Anterior cingulate cortex (tissue), 58 donors: Measurements from ENCODE around the gene COL18A1.

ENCODE experiments used
- DNase-seq, 58 donors: peaks; one replicate each; lab custom pipeline; 2025; lab: John Stamatoyannopoulos, UW

The COL18A1 gene

GRCh38 chr21:45421846-45422775 lies 17.1 kb downstream of the COL18A1 start:
- no peak for DNase-seq

GRCh38 chr21:45423201-45423955 lies 18.4 kb downstream of the COL18A1 start:
- no peak for DNase-seq

GRCh38 chr21:45423968-45424853 lies 19.2 kb downstream of the COL18A1 start:
- no peak for DNase-seq

- DNase-seq: no peak
Observed at GRCh38 chr21:45424854-45425795, 20.2 kb downstream of the COL18A1 start.

GRCh38 chr21:45427331-45428271 lies 22.6 kb downstream of the COL18A1 start:
- DNase-seq: no peak

- DNase-seq: no peak
Observed at GRCh38 chr21:45428534-45428933, 23.6 kb downstream of the COL18A1 start.

GRCh38 chr21:45429221-45430175 lies 24.5 kb downstream of the COL18A1 start:
- DNase-seq: no peak

- no peak for DNase-seq
Observed at GRCh38 chr21:45430521-45431501, 25.8 kb downstream of the COL18A1 start.

- DNase-seq: no peak
Observed at GRCh38 chr21:45431781-45432572, 27.0 kb downstream of the COL18A1 start.

GRCh38 chr21:45432575-45433255 lies 27.8 kb downstream of the COL18A1 start:
- no peak for DNase-seq

GRCh38 chr21:45433301-45433700 lies 28.3 kb downstream of the COL18A1 start:
- no peak for DNase-seq

- DNase-seq: no peak
Observed at GRCh38 chr21:45433911-45434644, 29.1 kb downstream of the COL18A1 start.

GRCh38 chr21:45434645-45435217 lies 29.8 kb downstream of the COL18A1 start:
- no peak for DNase-seq
